OCI-LY3 (cell line): ENCODE results near the gene SNAPC2.

Source experiments
- H2AFZ ChIP-seq: fragments of 200-600, 300-600 bp; shearing (Covaris generic); 2 replicates; pipeline ENCODE4 v1.6.0; 2014; ENCODE audit warnings: antibody characterized with exemption, low read depth, low read length
- H3K27ac ChIP-seq: fragments of 200-600, 300-600 bp; sonication (generic); 2 replicates; pipeline ENCODE4 v1.5.1; 2014; ENCODE audit warnings: mild to moderate bottlenecking, low read length, moderate library complexity, mixed read lengths
- H3K27me3 ChIP-seq: fragments of 200-600, 300-600 bp; sonication (generic); 2 replicates; pipeline ENCODE4 v1.6.1; 2014; ENCODE audit warnings: low read depth, low read length, mixed read lengths
- H3K36me3 ChIP-seq: fragments of 200-600, 300-600 bp; sonication (generic); replicated peaks from 2 replicates; pipeline ENCODE3; 2014; ENCODE audit warnings: low read depth, low read length, mixed read lengths
- H3K4me1 ChIP-seq: fragments of 300-600, 200-600 bp; sonication (generic); 2 replicates; pipeline ENCODE4 v1.6.1; 2014; ENCODE audit warnings: low read length, mixed read lengths
- H3K4me2 ChIP-seq: fragments of 200-600, 300-600 bp; sonication (generic); 2 replicates; pipeline ENCODE4 v1.6.1; 2014; ENCODE audit warnings: low read length, mixed read lengths
- H3K4me3 ChIP-seq: fragments of 300-600, 200-600 bp; sonication (generic); 2 replicates; pipeline ENCODE4 v1.5.1; 2014; ENCODE audit warnings: antibody characterized with exemption, mild to moderate bottlenecking, low read length, moderate library complexity
- H3K79me2 ChIP-seq: fragments of 300-600, 200-600 bp; shearing (Covaris generic); 2 replicates; pipeline ENCODE4 v1.6.1; 2014; ENCODE audit warnings: mild to moderate bottlenecking, low read length, mixed read lengths
- H3K9ac ChIP-seq: fragments of 300-600, 200-600 bp; shearing (Covaris generic); 2 replicates; pipeline ENCODE4 v1.6.0; 2014; ENCODE audit warnings: mild to moderate bottlenecking, low read length, moderate library complexity
- H3K9me3 ChIP-seq: fragments of 200-600, 300-600 bp; shearing (Covaris generic); 2 replicates; pipeline ENCODE4 v1.6.1; 2014; ENCODE audit warnings: low read length, mixed read lengths; ENCODE audit not compliant: insufficient read depth
- H4K20me1 ChIP-seq: fragments of 200-600, 300-600 bp; sonication (generic); 2 replicates; pipeline ENCODE4 v1.6.1; 2016; ENCODE audit warnings: low read length, mixed read lengths; ENCODE audit not compliant: insufficient read depth
- CTCF ChIP-seq: fragments of 200-600, 300-600 bp; sonication (generic); IDR thresholded peaks from 2 replicates; pipeline ENCODE4 v1.5.1; 2014; ENCODE audit warnings: antibody characterized with exemption, low read length, low read depth
- EZH2phosphoT487 ChIP-seq: fragments of 200-600 bp; shearing (Covaris generic); IDR thresholded peaks from 2 replicates; pipeline ENCODE4 v1.6.1; 2018; ENCODE audit warnings: antibody characterized with exemption, mixed run types, low read depth

The SNAPC2 gene

GRCh38 chr19:7924651-7925170 lies 4.6 kb downstream of the SNAPC2 start:
- Histone ChIP-seq H4K20me1 (peaks cover 7% of the 10 kb centered on the region; the same call in 1 of the 2 replicates), H3K9me3 (no peaks in the 10 kb centered on the region), H3K4me1 (peaks cover 7% of the 10 kb centered on the region), H2AFZ (no peak overlapping the region), H3K27me3 (no peaks in the 10 kb centered on the region), H3K27ac (no peak overlapping the region), H3K4me3 (no peak overlapping the region), H3K4me2 (no peak overlapping the region), H3K36me3 (peaks cover 21% of the 10 kb centered on the region), H3K9ac (no peak overlapping the region), H3K79me2 (no peaks in the 10 kb centered on the region)
- TF ChIP-seq EZH2phosphoT487, result no peak
- no peak for TF ChIP-seq CTCF

- H3K27ac ChIP-seq, result no peak overlapping the region
- no peaks in the 10 kb centered on the region for H3K27me3 ChIP-seq
- H2AFZ ChIP-seq, result no peak overlapping the region
- no peaks in the 10 kb centered on the region for H3K79me2 ChIP-seq
- H3K9ac ChIP-seq, result no peak overlapping the region
- H3K4me3 ChIP-seq, result no peak overlapping the region
- peaks cover 7% of the 10 kb centered on the region; the same call in 1 of the 2 replicates for H4K20me1 ChIP-seq
- TF ChIP-seq CTCF (peak; percentile 45), EZH2phosphoT487 (no peak)
- peaks cover 5% of the 10 kb centered on the region for H3K4me1 ChIP-seq
- H3K4me2 ChIP-seq, result no peak overlapping the region
- no peaks in the 10 kb centered on the region for H3K9me3 ChIP-seq
- peaks cover 21% of the 10 kb centered on the region for H3K36me3 ChIP-seq
Observed at GRCh38 chr19:7925171-7925851, 5.2 kb downstream of the SNAPC2 start.

GRCh38 chr19:7926021-7926726 lies 6.0 kb downstream of the SNAPC2 start, which contains the start of gene CTXN1:
Gene CTXN1 (minus strand): TSS chr19:7926135. CDS start chr19:7925538, 597 bp downstream.
- H3K9me3 ChIP-seq, result no peaks in the 10 kb centered on the region
- H3K79me2 ChIP-seq, result no peaks in the 10 kb centered on the region
- no peak within 1 kb of the TSS for H3K9ac ChIP-seq
- no peak within 1 kb of the TSS for H3K27ac ChIP-seq
- peaks cover 5% of the 10 kb centered on the region; the same call in 1 of the 2 replicates for H4K20me1 ChIP-seq
- peaks cover 5% of the 10 kb centered on the region for H3K4me1 ChIP-seq
- H3K27me3 ChIP-seq, result no peaks in the 10 kb centered on the region
- H3K4me3 ChIP-seq, result no peak within 1 kb of the TSS
- TF ChIP-seq EZH2phosphoT487 (no peak), CTCF (no peak)
- H2AFZ ChIP-seq, result no peak within 1 kb of the TSS
- no peak within 1 kb of the TSS for H3K4me2 ChIP-seq
- H3K36me3 ChIP-seq, result peaks cover 29% of the 10 kb centered on the region
